ENCODE data around the gene CACNG7.

- TF ChIP-seq CTCF (IDR thresholded peaks at IDR 0.05; ENCODE audit: low read depth, low read length, missing input control), result no peak
- TF ChIP-seq JUND (IDR thresholded peaks at IDR 0.05), result no peak
- TF ChIP-seq, protein P1, sequence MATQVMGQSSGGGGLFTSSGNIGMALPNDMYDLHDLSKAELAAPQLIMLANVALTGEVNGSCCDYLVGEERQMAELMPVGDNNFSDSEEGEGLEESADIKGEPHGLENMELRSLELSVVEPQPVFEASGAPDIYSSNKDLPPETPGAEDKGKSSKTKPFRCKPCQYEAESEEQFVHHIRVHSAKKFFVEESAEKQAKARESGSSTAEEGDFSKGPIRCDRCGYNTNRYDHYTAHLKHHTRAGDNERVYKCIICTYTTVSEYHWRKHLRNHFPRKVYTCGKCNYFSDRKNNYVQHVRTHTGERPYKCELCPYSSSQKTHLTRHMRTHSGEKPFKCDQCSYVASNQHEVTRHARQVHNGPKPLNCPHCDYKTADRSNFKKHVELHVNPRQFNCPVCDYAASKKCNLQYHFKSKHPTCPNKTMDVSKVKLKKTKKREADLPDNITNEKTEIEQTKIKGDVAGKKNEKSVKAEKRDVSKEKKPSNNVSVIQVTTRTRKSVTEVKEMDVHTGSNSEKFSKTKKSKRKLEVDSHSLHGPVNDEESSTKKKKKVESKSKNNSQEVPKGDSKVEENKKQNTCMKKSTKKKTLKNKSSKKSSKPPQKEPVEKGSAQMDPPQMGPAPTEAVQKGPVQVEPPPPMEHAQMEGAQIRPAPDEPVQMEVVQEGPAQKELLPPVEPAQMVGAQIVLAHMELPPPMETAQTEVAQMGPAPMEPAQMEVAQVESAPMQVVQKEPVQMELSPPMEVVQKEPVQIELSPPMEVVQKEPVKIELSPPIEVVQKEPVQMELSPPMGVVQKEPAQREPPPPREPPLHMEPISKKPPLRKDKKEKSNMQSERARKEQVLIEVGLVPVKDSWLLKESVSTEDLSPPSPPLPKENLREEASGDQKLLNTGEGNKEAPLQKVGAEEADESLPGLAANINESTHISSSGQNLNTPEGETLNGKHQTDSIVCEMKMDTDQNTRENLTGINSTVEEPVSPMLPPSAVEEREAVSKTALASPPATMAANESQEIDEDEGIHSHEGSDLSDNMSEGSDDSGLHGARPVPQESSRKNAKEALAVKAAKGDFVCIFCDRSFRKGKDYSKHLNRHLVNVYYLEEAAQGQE (IDR thresholded peaks at IDR 0.05), result no peak
- TF ChIP-seq SP1 (IDR thresholded peaks at IDR 0.05), result no peak
- no peak for TF ChIP-seq YY1 (IDR thresholded peaks at IDR 0.05)
- no peak for TF ChIP-seq RAD21 (IDR thresholded peaks at IDR 0.05)
- no peak for TF ChIP-seq TAF1 (conservative IDR thresholded peaks at IDR 0.05)
- TF ChIP-seq EGR1 (IDR thresholded peaks at IDR 0.05; ENCODE audit: low read depth in 2 of 2), result no peak
- no peak for TF ChIP-seq FOXA2 (IDR thresholded peaks at IDR 0.05)
- no peak for TF ChIP-seq MAX (IDR thresholded peaks at IDR 0.05)
These were observed 3.3 kb upstream of the CACNG7 start for GRCh38 chr19:53905787-53906186.
